ENCODE measurements around the gene COX19. TPM values are rescaled to one million over a fixed set of nuclear protein-coding genes. Genes with fewer than 3 reads are reported as not detected.

Gene COX19
- total RNA-seq, 1 experiment from 2014 or later, result 12.3 TPM

DNA sequence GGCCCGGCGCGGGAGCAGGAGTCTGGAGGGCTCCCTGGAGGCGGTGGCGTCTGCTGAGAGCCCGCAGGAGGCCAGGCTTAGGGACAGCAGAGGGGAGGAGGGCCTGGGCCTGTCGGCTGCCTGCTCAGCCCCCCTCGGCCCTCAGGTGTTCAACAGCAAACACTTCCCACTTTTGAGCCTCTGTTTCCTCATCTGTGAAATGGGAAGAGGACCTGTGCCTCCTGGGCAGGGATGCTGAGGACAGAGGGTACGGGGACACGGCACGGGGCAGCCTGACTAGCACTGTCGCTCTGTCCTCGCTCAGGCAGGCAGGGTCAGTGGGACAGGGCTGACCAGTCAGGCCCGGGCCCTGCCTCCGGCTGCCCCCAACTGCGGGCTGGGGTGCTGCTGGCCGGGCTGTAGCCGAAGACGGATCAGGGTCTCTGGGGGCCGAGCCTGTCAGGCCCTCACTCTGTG, 8.3 kb upstream of the COX19 start:
- H3K18ac ChIP-seq (ENCODE audit: insufficient read length, low read depth, low read length), result no peak overlapping the region
- no peaks in the 10 kb centered on the region for H3K4me1 ChIP-seq (ENCODE audit: insufficient read depth, low read length)
- Mint-ChIP-seq H3K4me3 (no peak overlapping the region), H3K27me3 (ENCODE audit: low read depth) (peaks cover 3% of the 10 kb centered on the region; the same call in 1 of the 2 replicates), H3K27ac (no peak overlapping the region), H3K9me3 (no peaks in the 10 kb centered on the region), H3K4me1 (peaks cover 2 to 6% of the 10 kb centered on the region in 2 experiments; a peak in 2 of 4 replicates), H3K36me3 (ENCODE audit: insufficient read depth in 1 of 3, low read depth in 3 of 3) (no peaks in the 10 kb centered on the region)
- no peak overlapping the region for H3K9ac ChIP-seq (ENCODE audit: extremely low read depth, insufficient read length, low read length)
- no peak overlapping the region; the same call in 1 of the 2 replicates for H3K14ac ChIP-seq (ENCODE audit: insufficient read depth, low read length)
- no peak overlapping the region for H2BK5ac ChIP-seq (ENCODE audit: insufficient read length, low read length)
- H2AK5ac ChIP-seq (ENCODE audit: insufficient read length, low read length), result no peak overlapping the region
- no peak for DNase-seq
- no peak overlapping the region for H2AFZ ChIP-seq (ENCODE audit: low read length)
- no peaks in the 10 kb centered on the region for H3K23me2 ChIP-seq (ENCODE audit: insufficient read length, low read depth, low read length, poor library complexity, severe bottlenecking)
- H3K79me2 ChIP-seq (ENCODE audit: insufficient read depth, low read length), result no peaks in the 10 kb centered on the region
- no peaks in the 10 kb centered on the region for H3K27me3 ChIP-seq (ENCODE audit: insufficient read depth, low read length)
- no peak overlapping the region for H2BK120ac ChIP-seq (ENCODE audit: low read depth, low read length, poor library complexity, severe bottlenecking)
- no peak overlapping the region for H2BK20ac ChIP-seq (ENCODE audit: low read depth, low read length, poor library complexity, severe bottlenecking)
- H3K23ac ChIP-seq (ENCODE audit: insufficient read length, low read depth, low read length), result no peak overlapping the region
- no peak overlapping the region for H3K27ac ChIP-seq (ENCODE audit: insufficient read length, low read depth, low read length)
- H4K5ac ChIP-seq (ENCODE audit: insufficient read length, low read depth, low read length), result no peak overlapping the region
- TF ChIP-seq, protein P1, sequence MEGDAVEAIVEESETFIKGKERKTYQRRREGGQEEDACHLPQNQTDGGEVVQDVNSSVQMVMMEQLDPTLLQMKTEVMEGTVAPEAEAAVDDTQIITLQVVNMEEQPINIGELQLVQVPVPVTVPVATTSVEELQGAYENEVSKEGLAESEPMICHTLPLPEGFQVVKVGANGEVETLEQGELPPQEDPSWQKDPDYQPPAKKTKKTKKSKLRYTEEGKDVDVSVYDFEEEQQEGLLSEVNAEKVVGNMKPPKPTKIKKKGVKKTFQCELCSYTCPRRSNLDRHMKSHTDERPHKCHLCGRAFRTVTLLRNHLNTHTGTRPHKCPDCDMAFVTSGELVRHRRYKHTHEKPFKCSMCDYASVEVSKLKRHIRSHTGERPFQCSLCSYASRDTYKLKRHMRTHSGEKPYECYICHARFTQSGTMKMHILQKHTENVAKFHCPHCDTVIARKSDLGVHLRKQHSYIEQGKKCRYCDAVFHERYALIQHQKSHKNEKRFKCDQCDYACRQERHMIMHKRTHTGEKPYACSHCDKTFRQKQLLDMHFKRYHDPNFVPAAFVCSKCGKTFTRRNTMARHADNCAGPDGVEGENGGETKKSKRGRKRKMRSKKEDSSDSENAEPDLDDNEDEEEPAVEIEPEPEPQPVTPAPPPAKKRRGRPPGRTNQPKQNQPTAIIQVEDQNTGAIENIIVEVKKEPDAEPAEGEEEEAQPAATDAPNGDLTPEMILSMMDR (conservative IDR thresholded peaks at IDR 0.05), result no peak
- no peak overlapping the region for H2BK12ac ChIP-seq (ENCODE audit: insufficient read length, low read depth, low read length)
- no peaks in the 10 kb centered on the region for H4K20me1 ChIP-seq (ENCODE audit: control insufficient read depth, insufficient read depth, insufficient read length)
- no peaks in the 10 kb centered on the region for H3K79me1 ChIP-seq (ENCODE audit: insufficient read depth, low read depth, low read length, poor library complexity, severe bottlenecking)
- no peak overlapping the region for H3T11ph ChIP-seq (ENCODE audit: low read length)
- no CpG with 5 or more reads among the region's 20 CpGs for WGBS (ENCODE audit: extremely low coverage, insufficient read length, low lambda C conversion rate)
- no peak overlapping the region for H4K91ac ChIP-seq (ENCODE audit: insufficient read length, low read depth, low read length)
- no peak overlapping the region for H4K8ac ChIP-seq (replicated peaks; ENCODE audit: insufficient read length, low read depth, low read length)
- H3K9me3 ChIP-seq (ENCODE audit: control insufficient read depth, low read depth, low read length), result no peaks in the 10 kb centered on the region
- no peak overlapping the region for H2BK15ac ChIP-seq (ENCODE audit: low read depth, low read length)
- no peak overlapping the region for H3K56ac ChIP-seq (ENCODE audit: insufficient read length, low read depth, low read length)
- H3K4me2 ChIP-seq (ENCODE audit: insufficient read depth, insufficient read length, low read length), result no peak overlapping the region
- H3K4ac ChIP-seq (ENCODE audit: low read depth, low read length), result no peak overlapping the region

Measured in H9 (cell line).